ENCODE measurements around the gene LPIN3.

DNA sequence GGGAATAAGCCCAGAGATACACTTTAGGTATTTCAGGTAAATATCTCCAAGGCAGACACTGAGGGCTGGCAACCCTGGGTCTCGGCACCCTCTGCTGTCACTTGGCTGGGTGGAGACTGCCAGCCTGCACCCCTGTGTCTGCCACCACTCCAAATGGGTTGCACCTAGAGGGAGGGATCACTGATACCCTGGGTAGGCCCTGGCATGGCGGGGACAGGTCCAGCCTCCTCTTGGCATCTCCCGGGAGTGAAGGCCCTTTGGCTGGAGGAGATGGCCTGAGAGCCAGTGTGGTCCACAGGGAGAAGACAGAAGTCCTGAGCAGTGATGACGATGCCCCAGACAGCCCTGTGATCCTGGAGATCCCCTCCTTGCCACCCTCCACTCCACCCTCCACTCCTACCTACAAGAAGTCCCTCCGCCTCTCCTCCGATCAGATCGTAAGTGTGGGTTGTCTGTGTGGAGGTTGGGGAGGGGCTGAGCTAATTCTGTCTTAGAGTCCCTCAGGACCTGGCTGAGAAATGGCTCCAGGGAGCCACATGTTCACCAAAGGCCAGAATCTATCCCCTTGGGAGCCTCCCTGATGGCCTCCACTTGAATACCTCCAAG, 15.1 kb downstream of the LPIN3 start:
- TF ChIP-seq, protein P1, sequence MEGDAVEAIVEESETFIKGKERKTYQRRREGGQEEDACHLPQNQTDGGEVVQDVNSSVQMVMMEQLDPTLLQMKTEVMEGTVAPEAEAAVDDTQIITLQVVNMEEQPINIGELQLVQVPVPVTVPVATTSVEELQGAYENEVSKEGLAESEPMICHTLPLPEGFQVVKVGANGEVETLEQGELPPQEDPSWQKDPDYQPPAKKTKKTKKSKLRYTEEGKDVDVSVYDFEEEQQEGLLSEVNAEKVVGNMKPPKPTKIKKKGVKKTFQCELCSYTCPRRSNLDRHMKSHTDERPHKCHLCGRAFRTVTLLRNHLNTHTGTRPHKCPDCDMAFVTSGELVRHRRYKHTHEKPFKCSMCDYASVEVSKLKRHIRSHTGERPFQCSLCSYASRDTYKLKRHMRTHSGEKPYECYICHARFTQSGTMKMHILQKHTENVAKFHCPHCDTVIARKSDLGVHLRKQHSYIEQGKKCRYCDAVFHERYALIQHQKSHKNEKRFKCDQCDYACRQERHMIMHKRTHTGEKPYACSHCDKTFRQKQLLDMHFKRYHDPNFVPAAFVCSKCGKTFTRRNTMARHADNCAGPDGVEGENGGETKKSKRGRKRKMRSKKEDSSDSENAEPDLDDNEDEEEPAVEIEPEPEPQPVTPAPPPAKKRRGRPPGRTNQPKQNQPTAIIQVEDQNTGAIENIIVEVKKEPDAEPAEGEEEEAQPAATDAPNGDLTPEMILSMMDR (IDR thresholded peaks at IDR 0.05; ENCODE audit: borderline replicate concordance, extremely low read depth, low read length, poor library complexity, severe bottlenecking): no peak
- no peak for TF ChIP-seq EZH2 (IDR thresholded peaks at IDR 0.05; ENCODE audit: borderline replicate concordance, low read depth, low read length, severe bottlenecking)

Data from DND-41 (cell line).